HL-60 (cell line): ENCODE results near the gene AFF1.

ENCODE experiments used
- CTCF ChIP-seq: IDR thresholded peaks from one replicate; pipeline ENCODE4 v1.5.1; 2011; ENCODE audit warnings: low read length, control low read depth, inconsistent platforms; ENCODE audit not compliant: insufficient read depth
- GABPA ChIP-seq: IDR thresholded peaks from 2 replicates; pipeline ENCODE4 v1.6.1; 2012; ENCODE audit warnings: low read depth
- POLR2AphosphoS5 ChIP-seq: IDR thresholded peaks from 2 replicates; pipeline ENCODE4 v1.6.1; 2012; ENCODE audit warnings: low read depth
- SPI1 ChIP-seq: IDR thresholded peaks from 2 replicates; pipeline ENCODE4 v1.6.1; 2012; ENCODE audit warnings: low read depth, mild to moderate bottlenecking, borderline replicate concordance
- TF ChIP-seq, protein P1 (sequence below): IDR thresholded peaks from 2 replicates; pipeline ENCODE4 v1.6.1; 2012; ENCODE audit warnings: low read depth; ENCODE audit not compliant: insufficient replicate concordance

DNA sequence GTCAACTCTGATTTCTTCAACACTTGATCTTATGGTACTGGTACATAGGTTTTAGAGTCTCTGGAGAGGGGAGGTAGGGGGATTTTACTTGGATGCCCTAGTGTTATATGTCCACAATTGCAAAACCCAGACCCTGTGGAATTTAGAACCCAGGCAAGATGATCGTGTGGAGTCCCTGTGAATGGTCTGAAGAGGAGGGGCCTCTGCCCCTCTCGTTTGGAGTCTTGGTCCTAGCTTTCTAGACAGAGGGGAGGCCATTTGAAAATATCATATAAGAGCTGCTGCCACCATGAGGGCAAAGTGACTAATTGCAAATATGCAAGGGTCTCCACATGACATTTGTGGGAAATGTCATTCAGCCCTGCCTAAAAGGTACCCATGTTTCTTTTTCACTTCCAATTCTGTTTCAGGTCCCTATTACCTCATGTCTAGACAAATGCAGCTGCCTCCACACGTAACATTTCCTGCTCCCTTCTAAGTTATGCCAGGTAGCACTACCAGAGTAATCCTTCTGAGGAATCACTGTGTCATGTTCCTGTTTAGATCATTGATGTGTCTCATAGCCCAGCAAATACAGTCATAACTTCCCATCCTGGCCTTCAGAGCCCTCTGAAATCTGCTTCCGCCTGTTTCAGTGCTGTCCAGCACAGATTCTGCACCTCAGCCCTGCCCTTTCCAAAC lies 158.8 kb downstream of the AFF1 start:
- TF ChIP-seq CTCF, result peak; percentile 43
- TF ChIP-seq GABPA, result no peak
- TF ChIP-seq SPI1, result no peak
- TF ChIP-seq POLR2AphosphoS5, result no peak
- TF ChIP-seq, protein P1, sequence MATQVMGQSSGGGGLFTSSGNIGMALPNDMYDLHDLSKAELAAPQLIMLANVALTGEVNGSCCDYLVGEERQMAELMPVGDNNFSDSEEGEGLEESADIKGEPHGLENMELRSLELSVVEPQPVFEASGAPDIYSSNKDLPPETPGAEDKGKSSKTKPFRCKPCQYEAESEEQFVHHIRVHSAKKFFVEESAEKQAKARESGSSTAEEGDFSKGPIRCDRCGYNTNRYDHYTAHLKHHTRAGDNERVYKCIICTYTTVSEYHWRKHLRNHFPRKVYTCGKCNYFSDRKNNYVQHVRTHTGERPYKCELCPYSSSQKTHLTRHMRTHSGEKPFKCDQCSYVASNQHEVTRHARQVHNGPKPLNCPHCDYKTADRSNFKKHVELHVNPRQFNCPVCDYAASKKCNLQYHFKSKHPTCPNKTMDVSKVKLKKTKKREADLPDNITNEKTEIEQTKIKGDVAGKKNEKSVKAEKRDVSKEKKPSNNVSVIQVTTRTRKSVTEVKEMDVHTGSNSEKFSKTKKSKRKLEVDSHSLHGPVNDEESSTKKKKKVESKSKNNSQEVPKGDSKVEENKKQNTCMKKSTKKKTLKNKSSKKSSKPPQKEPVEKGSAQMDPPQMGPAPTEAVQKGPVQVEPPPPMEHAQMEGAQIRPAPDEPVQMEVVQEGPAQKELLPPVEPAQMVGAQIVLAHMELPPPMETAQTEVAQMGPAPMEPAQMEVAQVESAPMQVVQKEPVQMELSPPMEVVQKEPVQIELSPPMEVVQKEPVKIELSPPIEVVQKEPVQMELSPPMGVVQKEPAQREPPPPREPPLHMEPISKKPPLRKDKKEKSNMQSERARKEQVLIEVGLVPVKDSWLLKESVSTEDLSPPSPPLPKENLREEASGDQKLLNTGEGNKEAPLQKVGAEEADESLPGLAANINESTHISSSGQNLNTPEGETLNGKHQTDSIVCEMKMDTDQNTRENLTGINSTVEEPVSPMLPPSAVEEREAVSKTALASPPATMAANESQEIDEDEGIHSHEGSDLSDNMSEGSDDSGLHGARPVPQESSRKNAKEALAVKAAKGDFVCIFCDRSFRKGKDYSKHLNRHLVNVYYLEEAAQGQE, result no peak
